NCI-H1417 treated with DMSO at 0.1 percent for 48 hours (cell line): ENCODE results near the gene STK24.

Source experiments
- DNase-seq: peaks from one replicate; lab custom pipeline; 2025; lab: John Stamatoyannopoulos, UW

Gene STK24

GRCh38 chr13:98489446-98490194 is 87.3 kb downstream of the STK24 start:
- DNase-seq: no peak

GRCh38 chr13:98488736-98489135 is 88.2 kb downstream of the STK24 start:
- no peak for DNase-seq

GRCh38 chr13:98487522-98487921 is 89.4 kb downstream of the STK24 start:
- DNase-seq: no peak

GRCh38 chr13:98487016-98487415 is 89.9 kb downstream of the STK24 start:
- no peak for DNase-seq

GRCh38 chr13:98486412-98486811 is 90.5 kb downstream of the STK24 start:
- no peak for DNase-seq

GRCh38 chr13:98485561-98485960 is 91.3 kb downstream of the STK24 start:
- DNase-seq: no peak

- DNase-seq: peak; percentile 73
Measured at GRCh38 chr13:98484289-98485219, 92.4 kb downstream of the STK24 start.

- no peak for DNase-seq
Measured at GRCh38 chr13:98483601-98484288, 93.2 kb downstream of the STK24 start.

GRCh38 chr13:98482476-98483444 is 94.1 kb downstream of the STK24 start:
- DNase-seq: no peak

GRCh38 chr13:98480915-98481877 is 95.7 kb downstream of the STK24 start:
- peak; percentile 16 for DNase-seq

- no peak for DNase-seq
Measured at GRCh38 chr13:98479496-98480003, 97.4 kb downstream of the STK24 start.

GRCh38 chr13:98478189-98479129 is 98.4 kb downstream of the STK24 start:
- DNase-seq: no peak

- DNase-seq: no peak
Measured at GRCh38 chr13:98476538-98476966, 100.4 kb downstream of the STK24 start.

GRCh38 chr13:98476106-98476505 is 100.8 kb downstream of the STK24 start:
- no peak for DNase-seq

GRCh38 chr13:98475522-98475921 is 101.4 kb downstream of the STK24 start:
- no peak for DNase-seq

- no peak for DNase-seq
Measured at GRCh38 chr13:98474761-98475160, 102.1 kb downstream of the STK24 start.

GRCh38 chr13:98474292-98474691 is 102.6 kb downstream of the STK24 start:
- DNase-seq: no peak

- no peak for DNase-seq
Measured at GRCh38 chr13:98473788-98474144, 103.1 kb downstream of the STK24 start.
